GM19240 (cell line): ENCODE results near the gene DIPK1B.
A peak's percentile ranks its signal among the peaks of the same experiment; 100 is the strongest.

ENCODE experiments used
- DNase-seq: peaks from one replicate; pipeline ENCODE4 v3.0.0; 2011; ENCODE audit warnings: low spot score; ENCODE audit not compliant: insufficient read length

The DIPK1B gene

GRCh38 chr9:136711751-136712689 is at the start of gene DIPK1B:
Gene DIPK1B (plus strand): TSS chr9:136712572. CDS start chr9:136712666, 94 bp downstream.
- DNase-seq = no peak

- DNase-seq = no peak
These were observed 49.5 kb upstream of the DIPK1B start, which contains the start of gene EGFL7 for GRCh38 chr9:136662656-136663581. Gene EGFL7 (plus strand): TSS chr9:136662916. CDS start chr9:136668283, 5,367 bp downstream.

- no peak for DNase-seq
These were observed 48.1 kb upstream of the DIPK1B start for GRCh38 chr9:136664000-136664915.

DNA sequence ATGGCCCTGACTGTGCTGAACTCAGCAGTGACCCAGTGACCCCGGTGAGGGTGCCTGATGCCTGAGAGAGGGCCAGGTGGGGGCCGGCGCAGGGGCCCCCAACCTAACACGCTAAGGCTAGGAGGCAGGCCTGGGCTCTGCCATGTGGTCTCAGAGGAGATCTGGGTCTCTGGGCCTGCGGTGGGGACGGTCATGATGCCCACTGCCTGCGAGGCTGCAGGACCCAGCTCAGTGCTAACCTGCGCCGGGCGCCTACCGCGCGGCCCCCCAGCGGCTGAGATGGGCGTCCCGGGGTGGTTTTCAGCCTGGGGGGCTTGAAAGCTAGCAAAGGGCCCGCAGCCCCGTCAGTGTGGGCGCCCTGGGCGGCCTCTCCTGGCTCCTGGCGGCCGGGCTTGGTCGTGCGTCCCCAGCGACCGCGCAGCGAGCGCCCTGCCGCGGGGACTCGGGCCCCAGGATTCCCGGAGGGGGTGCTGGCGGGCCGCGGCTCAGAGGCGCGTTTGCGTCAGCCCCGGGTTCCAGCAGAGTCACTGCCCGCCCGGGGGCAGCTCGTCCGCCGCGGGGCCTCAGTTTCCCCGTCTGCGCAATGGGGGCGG is 47.2 kb upstream of the DIPK1B start:
- no peak for DNase-seq

DNA sequence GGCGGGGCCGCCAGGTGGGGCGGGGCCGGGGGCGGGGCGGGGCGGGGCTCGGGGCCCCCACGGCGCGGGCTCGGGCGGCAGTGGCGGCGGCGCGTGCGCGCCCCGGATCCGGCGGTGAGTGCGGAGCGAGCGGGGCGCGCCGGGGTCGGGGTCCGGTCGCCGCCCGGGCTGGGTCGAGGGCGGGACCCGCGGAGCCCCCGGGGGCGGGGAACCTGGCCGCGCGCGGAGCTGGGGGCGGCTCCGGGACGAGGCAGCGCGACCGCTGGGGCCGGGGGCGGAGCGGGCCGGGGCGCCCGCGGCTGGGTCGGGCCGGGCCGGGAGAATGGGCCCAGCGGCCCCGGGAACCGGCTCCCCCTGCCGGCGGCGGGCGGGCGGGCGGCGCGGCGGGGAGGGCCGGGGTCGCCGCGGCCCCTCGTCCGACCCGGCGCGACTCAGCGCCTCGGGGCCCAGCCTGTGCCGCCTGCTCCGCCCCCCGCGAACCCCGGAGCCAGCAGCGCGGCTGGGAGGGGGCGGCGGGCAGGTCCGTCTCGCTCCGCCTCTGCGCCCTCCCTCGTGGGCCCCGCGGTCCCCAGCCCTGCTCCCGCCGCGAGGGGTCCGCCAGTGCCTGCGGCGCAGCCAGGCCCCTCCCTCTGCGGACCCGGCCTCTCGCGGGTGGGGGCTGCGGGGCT is 46.5 kb upstream of the DIPK1B start:
- no peak for DNase-seq

- no peak for DNase-seq
These were observed 45.8 kb upstream of the DIPK1B start for GRCh38 chr9:136666372-136667213.

DNA sequence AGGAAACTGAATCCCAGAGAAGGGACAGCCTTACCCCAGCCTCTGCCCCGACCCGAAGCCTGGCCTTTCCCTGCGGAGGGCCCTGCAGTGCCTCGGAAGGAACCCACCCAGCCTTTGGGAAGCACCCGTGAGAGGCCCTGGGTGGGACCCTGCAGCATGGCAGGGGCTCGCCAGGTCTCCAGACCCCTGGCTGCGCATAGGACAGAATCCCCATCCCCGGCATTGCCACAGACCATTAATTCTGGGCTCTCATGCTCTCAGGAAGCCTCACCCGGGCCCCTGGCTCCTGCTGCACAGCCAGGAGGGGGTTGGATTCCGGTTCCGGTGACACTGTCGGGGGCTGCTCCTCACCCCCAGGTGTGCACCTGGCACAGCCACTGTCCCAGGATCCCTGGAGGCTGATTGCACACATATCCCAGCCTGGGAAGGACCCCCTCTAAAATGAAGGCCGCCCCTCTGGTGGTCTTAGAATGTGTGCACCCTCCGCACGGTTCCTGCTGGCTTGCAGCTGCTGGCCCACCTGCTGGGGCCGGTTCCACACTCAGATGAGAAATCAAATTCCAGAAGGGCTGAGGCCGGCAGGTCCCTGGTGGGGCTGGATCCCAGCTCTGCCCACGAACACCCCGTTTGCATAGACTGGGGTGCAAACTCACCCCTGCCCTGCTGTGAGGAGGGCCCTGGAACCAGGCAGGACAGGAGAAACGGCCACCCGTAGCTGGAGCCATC is 45.0 kb upstream of the DIPK1B start:
- no peak for DNase-seq

GRCh38 chr9:136667940-136668760 is 44.2 kb upstream of the DIPK1B start:
- DNase-seq = no peak

GRCh38 chr9:136668983-136669790 is 43.2 kb upstream of the DIPK1B start:
- DNase-seq = no peak

- DNase-seq = no peak
These were observed 42.4 kb upstream of the DIPK1B start for GRCh38 chr9:136669791-136670464.

DNA sequence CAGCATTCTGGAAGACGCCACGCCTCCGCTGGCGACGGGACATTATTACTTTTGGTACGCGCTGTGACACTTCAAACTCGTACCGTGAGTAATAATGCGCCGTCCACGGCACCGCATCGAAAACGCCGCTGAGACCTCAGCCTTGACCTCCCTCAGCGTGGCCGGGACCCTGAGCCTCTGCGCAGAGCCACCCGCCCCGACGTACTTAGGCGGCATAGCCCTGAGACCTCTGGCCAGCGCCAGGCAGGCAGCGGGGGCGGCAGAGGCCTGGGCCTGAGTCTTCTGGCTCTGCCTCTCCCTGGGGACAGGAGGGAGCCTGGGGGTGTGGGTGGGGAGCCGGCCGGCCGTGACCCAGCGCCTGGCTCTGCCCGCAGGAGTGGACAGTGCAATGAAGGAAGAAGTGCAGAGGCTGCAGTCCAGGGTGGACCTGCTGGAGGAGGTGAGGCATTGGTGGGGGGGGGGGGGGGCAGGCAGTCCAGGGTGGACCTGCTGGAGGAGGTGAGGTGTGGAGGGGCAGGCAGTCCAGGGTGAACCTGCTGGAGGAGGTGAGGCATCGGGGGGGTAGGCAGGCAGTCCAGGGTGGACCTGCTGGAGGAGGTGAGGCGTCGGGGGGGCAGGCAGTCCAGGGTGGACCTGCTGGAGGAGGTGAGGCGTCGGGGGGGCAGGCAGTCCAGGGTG is 41.7 kb upstream of the DIPK1B start:
- no peak for DNase-seq

- DNase-seq = no peak
These were observed 41.1 kb upstream of the DIPK1B start for GRCh38 chr9:136671254-136671614.

- peak; percentile 69 for DNase-seq
These were observed 40.5 kb upstream of the DIPK1B start for GRCh38 chr9:136671646-136672430.

DNA sequence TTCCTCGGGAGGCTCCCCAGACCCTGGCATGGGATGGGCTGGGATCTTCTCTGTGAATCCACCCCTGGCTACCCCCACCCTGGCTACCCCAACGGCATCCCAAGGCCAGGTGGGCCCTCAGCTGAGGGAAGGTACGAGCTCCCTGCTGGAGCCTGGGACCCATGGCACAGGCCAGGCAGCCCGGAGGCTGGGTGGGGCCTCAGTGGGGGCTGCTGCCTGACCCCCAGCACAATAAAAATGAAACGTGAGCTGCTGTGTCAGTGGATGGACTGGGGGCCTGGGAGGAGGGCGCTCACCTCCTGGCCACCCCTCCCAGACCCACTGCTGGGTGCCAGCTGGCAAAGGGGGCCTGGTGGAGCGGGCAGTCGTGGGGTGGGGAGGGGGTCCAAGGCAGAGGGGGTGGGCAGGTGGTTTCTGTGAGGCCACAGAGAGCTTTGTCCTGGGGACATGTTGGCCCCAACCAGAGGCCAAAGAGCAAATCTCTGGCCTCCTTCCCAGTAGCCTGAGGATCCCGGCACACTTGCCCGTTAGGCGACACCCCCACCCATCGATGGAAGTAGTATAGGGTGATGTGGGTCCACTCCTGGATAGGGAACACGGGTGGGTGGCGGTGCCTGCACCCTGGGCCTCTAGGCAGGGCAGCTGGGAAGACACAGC is 39.8 kb upstream of the DIPK1B start:
- DNase-seq = no peak
